OCI-LY7 (cell line): ENCODE data around the gene C10orf143. TPM values are rescaled to one million over a fixed set of nuclear protein-coding genes. Genes with fewer than 3 reads are reported as not detected.

Experiments used
- BruUV-seq: library from RNA; stranded (reverse); fragments of 400-500 nt; replicated peaks from 2 replicates; lab custom pipeline; 2021; lab: Mats Ljungman, UMichigan
- CTCF ChIA-PET: fragments of 300-600 bp; sonication (Branson Sonifier 250); formaldehyde crosslinking; loops from one replicate; lab custom pipeline; 2022; ENCODE audit warnings: antibody characterized with exemption; ENCODE audit not compliant: unreplicated experiment; lab: Charles Lee
- POLR2A ChIA-PET: fragments of 300-600 bp; sonication (Branson Sonifier 250); formaldehyde crosslinking; loops from one replicate; lab custom pipeline; 2022; ENCODE audit warnings: antibody characterized with exemption; lab: Charles Lee
- DNase-seq: peaks from one replicate; pipeline ENCODE4 v3.0.0-alpha.2; 2015; ENCODE audit warnings: low spot score
- H2AFZ ChIP-seq: fragments of 200-600 bp; sonication (generic), shearing (Covaris generic); 2 replicates; pipeline ENCODE4 v1.6.1; 2014; ENCODE audit warnings: mild to moderate bottlenecking, antibody characterized with exemption, low read length, moderate library complexity
- H3K27ac ChIP-seq: fragments of 200-600 bp; sonication (generic); 2 replicates; pipeline ENCODE4 v1.5.1; 2014; ENCODE audit warnings: mixed run types, low read depth, mild to moderate bottlenecking, moderate library complexity, low read length, inconsistent platforms; ENCODE audit not compliant: poor library complexity, severe bottlenecking
- H3K36me3 ChIP-seq: fragments of 200-600 bp; sonication (generic); 2 replicates; pipeline ENCODE4 v1.6.1; 2014; ENCODE audit warnings: mild to moderate bottlenecking, antibody characterized with exemption, low read length, moderate library complexity, mixed read lengths; ENCODE audit not compliant: insufficient read depth
- H3K4me1 ChIP-seq: fragments of 200-600 bp; sonication (generic); 2 replicates; pipeline ENCODE4 v1.5.1; 2014; ENCODE audit warnings: mild to moderate bottlenecking, low read length; ENCODE audit not compliant: insufficient read depth, poor library complexity, severe bottlenecking
- H3K4me2 ChIP-seq: fragments of 200-600 bp; sonication (generic); 2 replicates; pipeline ENCODE4 v1.6.1; 2014; ENCODE audit warnings: mild to moderate bottlenecking, low read length
- H3K4me3 ChIP-seq: fragments of 200-600 bp; sonication (generic); 2 replicates; pipeline ENCODE4 v1.5.1; 2014; ENCODE audit warnings: mild to moderate bottlenecking, low read depth, low read length; ENCODE audit not compliant: poor library complexity, severe bottlenecking
- H3K79me2 ChIP-seq: fragments of 200-600 bp; sonication (generic); 2 replicates; pipeline ENCODE4 v1.6.1; 2016; ENCODE audit warnings: low read depth, mild to moderate bottlenecking, low read length, moderate library complexity, mixed read lengths; ENCODE audit not compliant: insufficient read depth
- H3K9me2 ChIP-seq: fragments of 200-600 bp; sonication (generic); 2 replicates; pipeline ENCODE4 v1.6.1; 2016; ENCODE audit warnings: mild to moderate bottlenecking, low read length, mixed read lengths; ENCODE audit not compliant: insufficient read depth
- H3K9me3 ChIP-seq: fragments of 200-600 bp; sonication (generic); 2 replicates; pipeline ENCODE4 v1.6.1; 2014; ENCODE audit warnings: mild to moderate bottlenecking, mixed run types, low read length, mixed read lengths
- H4K20me1 ChIP-seq: fragments of 200-600 bp; sonication (generic); 2 replicates; pipeline ENCODE4 v1.6.1; 2014; ENCODE audit warnings: mild to moderate bottlenecking, antibody characterized with exemption, low read length, moderate library complexity, mixed read lengths; ENCODE audit not compliant: insufficient read depth
- CTCF ChIP-seq: fragments of 200-600 bp; sonication (generic); conservative IDR thresholded peaks from 2 replicates; pipeline ENCODE4 v1.5.1; 2014; ENCODE audit warnings: mild to moderate bottlenecking, antibody characterized with exemption, low read length, moderate library complexity, mixed read lengths
- EZH2phosphoT487 ChIP-seq: fragments of 200-600 bp; sonication (generic); IDR thresholded peaks from 2 replicates; pipeline ENCODE4 v1.6.1; 2018; ENCODE audit warnings: low read depth, borderline replicate concordance, mild to moderate bottlenecking, mixed run types, antibody characterized with exemption, low read length, moderate library complexity, mixed read lengths
- intact Hi-C: fragments of 100-400 bp; cut with micrococcal nuclease; formaldehyde crosslinking; loops from one replicate; pipeline ENCODE4 v1.10.0; 2022; ENCODE audit not compliant: unreplicated experiment
- total RNA-seq, 2 experiments: library from RNA; depleted of rRNA in 1 of 2; stranded (reverse); fragments of >200 nt in 1 of 2; shearing (Covaris generic) in 1 of 2; gene quantifications; 2 replicates each; pipeline ENCODE4 v1.2.3, GENCODE V29; 2014 to 2022

C10orf143 gene
- total RNA-seq, 2 experiments from 2014 or later, result 0.88 to 6.4 TPM

DNA sequence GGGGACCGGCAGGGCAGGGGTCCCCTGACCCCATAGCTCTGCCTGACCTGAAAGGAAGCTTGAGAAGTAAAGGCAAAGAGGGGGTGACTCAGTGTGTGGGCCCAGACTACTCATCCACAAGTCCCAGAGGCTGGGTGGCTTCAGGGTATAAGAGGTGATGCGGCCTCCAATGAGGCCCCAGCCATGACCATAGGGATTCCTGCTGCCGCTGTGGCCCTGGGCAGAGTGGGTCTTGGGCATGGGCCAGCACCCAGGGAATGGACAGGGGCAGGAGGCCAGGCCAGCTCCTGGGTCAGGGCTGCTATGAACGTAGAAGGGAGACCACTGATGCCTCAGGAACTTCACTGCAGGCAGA, 82.2 kb downstream of the C10orf143 start:
- H3K27ac ChIP-seq, result no peak overlapping the region
- no peaks in the 10 kb centered on the region for H3K9me2 ChIP-seq
- no peak overlapping the region for H3K4me3 ChIP-seq
- H3K4me1 ChIP-seq, result no peaks in the 10 kb centered on the region
- no TSS peak for BruUV-seq
- ChIA-PET POLR2A (no interaction called here), CTCF (no interaction called here)
- TF ChIP-seq EZH2phosphoT487 (no peak), CTCF (no peak)
- no peaks in the 10 kb centered on the region for H3K9me3 ChIP-seq
- no peaks in the 10 kb centered on the region for H3K79me2 ChIP-seq
- H2AFZ ChIP-seq, result no peak overlapping the region
- no peaks in the 10 kb centered on the region for H4K20me1 ChIP-seq
- no peak for DNase-seq
- H3K4me2 ChIP-seq, result no peak overlapping the region
- intact Hi-C loops, result no loop called here
- H3K36me3 ChIP-seq, result no peaks in the 10 kb centered on the region

GRCh38 chr10:130027716-130028464, 82.7 kb downstream of the C10orf143 start:
- ChIA-PET POLR2A (no interaction called here), CTCF (no interaction called here)

More at GRCh38 chr10:130027716-130028464, 82.7 kb downstream of the C10orf143 start:
- H3K4me1 ChIP-seq, result no peaks in the 10 kb centered on the region
- no peak overlapping the region for H3K4me2 ChIP-seq
- TF ChIP-seq CTCF, result no peak
- H3K79me2 ChIP-seq, result no peaks in the 10 kb centered on the region
- no peak overlapping the region for H2AFZ ChIP-seq
- H3K9me3 ChIP-seq, result no peaks in the 10 kb centered on the region
- H4K20me1 ChIP-seq, result no peaks in the 10 kb centered on the region
- intact Hi-C loops, result no loop called here
- DNase-seq, result no peak
- no peaks in the 10 kb centered on the region for H3K9me2 ChIP-seq
- no peak overlapping the region for H3K4me3 ChIP-seq
- no TSS peak for BruUV-seq
- H3K36me3 ChIP-seq, result no peaks in the 10 kb centered on the region
- no peak overlapping the region for H3K27ac ChIP-seq
